Sigmoid colon (tissue), 4 donors: ENCODE measurements around the gene SOX13.

Experiments
- CTCF ChIP-seq, 4 experiments: fragments of 450-650 bp in 3 of 4; fragments of 200-600 bp in 1 of 4; IDR thresholded peaks; one replicate each; pipeline ENCODE4 v1.5.1; 2016 to 2019; ENCODE audit warnings: antibody characterized with exemption in 4 of 4, mild to moderate bottlenecking in 3 of 4, moderate library complexity in 2 of 4
- EP300 ChIP-seq, 4 donors: sonication (generic); formaldehyde crosslinking; IDR thresholded peaks; one replicate each; pipeline ENCODE4 v1.6.1; 2017; ENCODE audit warnings: antibody characterized with exemption in 4 of 4
- POLR2A ChIP-seq, 2 donors: fragments of 450-650 bp; IDR thresholded peaks; one replicate each; pipeline ENCODE4 v1.6.1; 2016; ENCODE audit warnings: antibody characterized with exemption in 2 of 2, mild to moderate bottlenecking in 2 of 2, moderate library complexity in 2 of 2
- POLR2AphosphoS5 ChIP-seq, 4 donors: sonication (generic); formaldehyde crosslinking; IDR thresholded peaks; one replicate each; pipeline ENCODE4 v1.6.1; 2017; ENCODE audit warnings: antibody characterized with exemption in 4 of 4

DNA sequence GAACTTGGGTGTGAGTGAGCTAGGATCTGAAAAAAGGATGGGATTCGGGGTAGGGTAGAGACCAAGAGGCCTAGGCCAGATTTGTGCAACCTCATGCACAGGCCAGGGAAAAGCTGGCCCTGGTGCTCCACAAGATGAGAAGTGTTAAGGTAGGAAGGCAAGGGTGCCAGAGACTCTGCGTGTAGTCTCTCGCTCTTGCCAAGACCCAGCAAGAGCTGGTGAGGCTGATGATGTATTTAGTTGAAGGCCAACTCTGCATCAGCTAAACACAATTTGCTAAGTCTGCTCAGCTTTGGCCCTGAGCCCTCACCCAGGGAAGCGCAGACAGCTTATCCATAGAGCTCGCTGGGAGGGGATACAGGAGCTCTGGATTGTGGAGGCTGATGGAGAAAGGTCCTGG lies 26.6 kb upstream of the SOX13 start:
- TF ChIP-seq CTCF (IDR thresholded peaks at IDR 0.05) (no peak), POLR2A (IDR thresholded peaks at IDR 0.05) (no peak), EP300 (IDR thresholded peaks at IDR 0.05) (no peak), POLR2AphosphoS5 (IDR thresholded peaks at IDR 0.05) (no peak)
